HG02970 (cell line): ENCODE results near the gene HECW1.
"Not testable (repeated sequence)": the region's sequence is repeated elsewhere in the genome, so short reads cannot be mapped to it uniquely, and the experiment has no call there.

Experiments
- ATAC-seq: cut with Tn5 transposase; IDR thresholded peaks from one replicate; pipeline ENCODE4 v1.9.1; 2021; ENCODE audit warnings: mild to moderate bottlenecking, moderate library complexity, moderate number of reproducible peaks; ENCODE audit not compliant: unreplicated experiment, low FRiP score

HECW1 gene

GRCh38 chr7:43199371-43200160 lies 87.1 kb downstream of the HECW1 start:
- ATAC-seq = no peak

- ATAC-seq = no peak
Measured at GRCh38 chr7:43201912-43202311, 89.5 kb downstream of the HECW1 start.

GRCh38 chr7:43204081-43204480 lies 91.6 kb downstream of the HECW1 start:
- no peak for ATAC-seq

DNA sequence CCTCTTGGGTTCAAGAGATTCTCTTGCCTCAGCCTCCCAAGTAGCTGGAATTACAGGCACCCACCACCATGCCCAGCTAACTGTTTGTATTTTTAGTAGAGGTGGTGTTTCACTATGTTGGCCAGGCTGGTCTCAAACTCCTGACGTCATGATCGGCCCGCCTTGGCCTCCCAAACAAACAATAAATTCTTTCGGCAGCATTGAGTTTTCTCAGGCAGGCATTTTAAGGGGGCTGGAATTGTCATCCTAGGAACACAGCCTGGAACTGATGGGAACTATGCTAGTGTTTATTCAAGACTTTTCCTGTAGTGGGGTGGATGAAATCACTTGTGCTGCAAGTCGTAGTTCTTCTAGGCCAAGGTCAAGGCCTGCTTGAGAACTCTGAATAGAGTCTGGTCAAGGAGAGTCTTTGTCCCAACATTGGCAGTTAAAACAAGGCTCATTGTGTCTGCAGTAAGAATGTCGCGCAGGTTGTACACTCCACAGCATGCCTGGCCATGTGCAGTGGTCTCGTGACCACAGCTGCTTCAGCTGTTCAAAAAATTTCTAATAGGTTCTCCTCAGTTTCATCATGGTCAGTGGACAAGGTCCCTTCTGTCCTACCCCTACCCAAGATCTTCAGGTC lies 92.8 kb downstream of the HECW1 start:
- ATAC-seq = no peak

GRCh38 chr7:43208242-43208641 lies 95.8 kb downstream of the HECW1 start:
- no peak for ATAC-seq

DNA sequence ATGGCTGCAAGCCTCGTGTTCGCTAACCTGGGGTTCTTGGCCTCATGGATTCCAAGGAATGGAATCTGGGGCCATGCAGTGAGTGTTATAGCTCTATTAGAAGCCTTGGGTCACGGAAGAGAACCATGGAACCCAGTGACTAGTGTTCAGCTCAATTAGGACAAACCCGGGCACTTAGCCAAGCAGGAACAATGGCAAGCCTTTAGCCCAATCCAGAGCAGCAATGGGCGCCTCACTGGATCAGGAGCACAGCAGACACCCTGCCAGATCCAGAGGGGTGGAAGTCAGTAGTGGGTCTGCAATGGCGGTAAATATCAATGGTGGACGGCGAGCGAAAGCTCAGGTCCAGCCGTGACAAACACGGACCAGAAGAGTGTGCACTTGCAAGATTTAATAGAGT lies 98.1 kb downstream of the HECW1 start:
- not testable (repeated sequence) for ATAC-seq

GRCh38 chr7:43211286-43211685 lies 98.8 kb downstream of the HECW1 start:
- ATAC-seq = no peak

GRCh38 chr7:43211693-43212092 lies 99.2 kb downstream of the HECW1 start:
- ATAC-seq = no peak

DNA sequence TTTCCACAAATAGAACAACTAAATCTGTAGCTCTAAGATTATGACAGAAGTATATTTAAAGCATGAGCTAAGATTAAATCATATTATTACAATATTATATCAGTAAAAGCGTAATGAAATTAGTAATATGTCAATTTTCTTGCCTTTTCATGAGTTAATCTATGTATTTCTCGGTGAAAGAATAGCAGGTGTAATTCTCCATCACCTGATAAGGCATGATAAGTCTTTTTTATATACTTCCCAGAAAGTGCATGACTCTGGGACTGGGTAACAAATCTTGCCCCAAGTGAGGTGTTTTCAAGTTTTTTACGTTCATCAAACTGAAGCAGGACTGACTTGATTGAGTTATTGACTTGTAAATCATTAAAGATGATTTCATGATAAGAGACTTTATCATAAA lies 100.5 kb downstream of the HECW1 start:
- no peak for ATAC-seq

DNA sequence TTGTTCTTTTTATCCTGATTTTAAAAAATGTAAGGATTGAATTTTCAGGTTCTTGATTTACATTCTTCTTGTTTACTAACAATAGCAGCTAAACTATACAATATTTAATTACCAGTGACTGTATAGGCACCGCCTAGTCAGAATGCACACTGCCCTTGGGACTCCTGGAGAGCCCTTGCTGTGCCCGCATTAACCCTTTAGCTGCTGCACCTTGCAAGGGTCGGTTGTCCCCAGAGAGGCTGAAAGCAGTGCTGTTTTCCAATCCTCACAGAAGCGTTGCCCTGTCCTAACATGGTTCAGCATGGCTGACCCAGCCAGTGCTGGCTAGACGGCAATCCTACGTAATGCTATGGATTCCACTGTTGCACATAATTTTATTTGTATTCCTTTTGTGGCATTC lies 102.6 kb downstream of the HECW1 start:
- ATAC-seq = no peak

- no peak for ATAC-seq
Measured at GRCh38 chr7:43217055-43217454, 104.6 kb downstream of the HECW1 start.

- not testable (repeated sequence) for ATAC-seq
Measured at GRCh38 chr7:43218901-43219300, 106.5 kb downstream of the HECW1 start.

- ATAC-seq = no peak
Measured at GRCh38 chr7:43220250-43220649, 107.8 kb downstream of the HECW1 start.

GRCh38 chr7:43220742-43221141 lies 108.3 kb downstream of the HECW1 start:
- ATAC-seq = no peak

DNA sequence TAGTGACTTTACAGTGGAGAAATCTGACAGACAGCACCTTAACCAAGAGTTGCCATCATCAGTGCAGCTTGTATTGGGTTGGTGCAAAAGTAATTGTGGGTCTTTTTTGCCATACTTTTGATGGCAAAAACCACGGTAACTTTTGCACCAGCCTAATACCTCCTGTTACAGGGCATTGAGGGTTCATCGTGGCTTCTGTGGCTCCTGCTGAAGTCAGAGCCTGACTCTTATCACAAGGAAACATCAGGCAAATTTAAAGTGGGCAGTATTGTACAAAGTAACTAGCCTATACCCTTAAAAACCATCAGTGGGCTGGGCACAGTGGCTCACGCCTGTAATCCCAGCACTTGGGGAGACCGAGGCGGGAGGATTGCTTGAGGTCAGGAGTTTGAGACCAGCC lies 117.4 kb downstream of the HECW1 start:
- ATAC-seq = no peak

DNA sequence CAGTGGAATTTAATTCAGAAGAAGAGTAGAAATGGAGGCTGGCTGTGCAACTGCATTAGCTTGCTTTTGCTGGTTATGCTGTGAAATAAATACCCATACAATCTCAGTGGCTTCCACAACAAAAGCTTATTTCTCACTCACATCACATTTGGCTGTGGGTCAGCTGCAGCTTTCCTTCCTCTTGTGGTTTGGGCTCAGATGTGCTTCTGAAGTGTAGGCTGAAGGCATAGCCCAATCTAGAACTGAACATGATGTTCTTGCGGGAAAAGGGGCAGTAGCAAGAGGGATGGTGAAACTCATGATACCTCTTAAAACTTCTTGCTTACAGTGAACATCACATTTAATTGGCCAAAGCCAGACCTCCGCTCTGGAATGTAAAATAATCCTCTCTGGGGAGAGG lies 119.9 kb downstream of the HECW1 start:
- no peak for ATAC-seq

DNA sequence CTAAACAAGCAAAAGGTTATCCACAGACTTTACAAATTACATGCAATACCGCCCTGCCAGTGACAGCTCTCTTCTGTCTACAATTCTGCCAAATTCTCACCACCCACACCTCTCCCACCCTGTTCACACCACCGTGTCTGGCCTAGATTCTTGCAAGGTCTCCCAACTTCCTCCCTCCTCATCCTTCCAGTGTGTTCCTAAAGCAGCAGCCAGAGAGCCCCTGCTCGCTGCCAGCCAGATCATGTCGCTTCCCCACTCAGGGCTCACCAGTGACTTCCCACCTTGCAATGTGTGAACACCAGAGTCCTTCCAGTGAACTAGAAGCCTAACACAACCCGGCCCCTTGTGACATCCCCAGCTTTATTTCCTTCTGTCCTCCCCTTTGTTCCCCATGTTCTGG lies 121.6 kb downstream of the HECW1 start:
- ATAC-seq = no peak

- no peak for ATAC-seq
Measured at GRCh38 chr7:43234968-43235367, 122.5 kb downstream of the HECW1 start.

DNA sequence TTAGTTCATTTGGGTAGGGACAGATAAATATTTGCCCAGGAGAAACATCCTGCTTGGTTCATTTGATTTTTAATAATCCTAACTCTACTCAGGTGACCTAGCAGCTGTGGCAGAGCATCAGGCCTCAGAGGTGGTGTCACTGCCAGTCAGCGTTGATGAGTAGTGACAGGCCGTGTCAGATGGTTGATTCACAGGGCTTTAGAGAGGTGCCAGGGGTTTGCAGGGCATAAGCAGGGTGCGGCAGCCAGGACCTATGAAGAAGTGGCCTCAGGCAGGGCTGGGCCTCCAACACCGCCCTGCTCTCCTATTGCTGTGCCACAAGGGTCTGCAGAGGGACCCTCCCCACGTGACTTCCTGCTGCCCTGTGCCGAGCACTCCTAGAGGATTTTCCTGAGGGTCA lies 128.1 kb downstream of the HECW1 start:
- no peak for ATAC-seq

DNA sequence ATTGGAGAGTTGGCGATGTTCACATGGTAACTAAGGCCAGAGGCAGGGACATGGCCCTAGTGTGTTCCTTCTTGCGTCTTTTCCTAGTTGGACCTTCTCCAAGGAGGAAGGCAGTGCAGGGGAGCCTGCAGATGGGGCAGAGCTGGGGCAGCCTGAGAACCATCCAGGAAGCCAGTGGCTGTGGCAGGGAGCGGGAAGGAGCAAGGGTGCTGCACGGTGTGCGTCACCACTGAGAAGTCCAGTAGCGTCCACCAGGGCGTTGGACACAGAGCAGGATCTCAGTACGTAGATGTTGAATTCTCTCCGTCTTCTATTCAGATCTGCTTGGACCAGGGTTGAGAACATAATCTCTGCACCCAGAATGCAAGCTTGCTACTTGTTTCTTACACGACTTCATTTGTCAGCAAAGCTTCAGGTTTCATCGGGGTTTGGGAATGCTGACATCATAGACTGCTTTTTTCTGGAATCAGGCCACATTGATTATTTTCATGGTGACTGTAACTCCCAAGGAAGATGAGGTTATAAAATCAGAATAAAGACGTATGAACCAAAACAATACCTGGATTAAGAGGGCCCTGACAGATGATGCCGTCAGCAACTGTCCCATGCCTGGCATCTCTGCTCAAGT lies 130.3 kb downstream of the HECW1 start:
- no peak for ATAC-seq

DNA sequence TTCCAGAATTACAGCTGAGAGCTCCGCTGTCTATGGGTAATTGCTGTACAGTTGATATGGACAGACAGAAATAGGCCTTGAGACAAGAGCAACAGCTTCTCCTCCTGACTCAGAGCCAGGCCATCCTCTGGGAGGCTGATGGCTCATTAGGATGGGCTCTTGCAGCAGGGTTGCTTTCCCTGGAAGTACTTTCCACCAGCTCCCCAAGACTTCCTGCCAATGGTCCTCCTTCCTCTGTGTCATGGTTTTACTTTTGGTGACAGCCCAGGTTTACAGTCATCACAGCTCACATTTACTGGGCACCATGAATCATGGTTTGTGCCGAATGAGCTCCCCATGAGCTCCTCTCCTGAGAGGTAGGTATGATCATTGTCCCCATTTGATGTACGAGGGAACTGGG lies 131.8 kb downstream of the HECW1 start:
- ATAC-seq = no peak

DNA sequence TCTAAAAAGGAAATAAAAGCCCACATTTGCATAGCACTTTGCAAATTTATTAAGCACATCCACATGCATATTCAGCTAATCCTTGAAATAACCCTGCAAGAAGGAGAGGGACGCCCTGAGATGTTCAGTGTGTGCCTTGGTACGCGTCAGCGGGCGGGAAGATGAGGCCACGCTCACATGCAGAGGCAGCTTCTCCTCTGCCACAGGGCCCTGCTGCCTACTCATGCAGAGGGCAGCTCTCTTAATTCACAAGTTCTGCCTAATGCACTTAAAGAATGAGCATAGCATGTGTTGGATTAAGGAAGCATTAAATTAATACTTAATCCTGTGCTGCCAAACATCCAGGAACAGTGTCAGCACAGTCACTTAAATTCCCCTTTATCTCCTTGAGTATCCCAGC lies 132.3 kb downstream of the HECW1 start:
- ATAC-seq = no peak
